ENCODE results near the gene TRIM47.
"Not testable (repeated sequence)": the region's sequence is repeated elsewhere in the genome, so short reads cannot be mapped to it uniquely, and the experiment has no call there.

TRIM47 gene

GRCh38 chr17:75872434-75873351 lies 5.7 kb downstream of the TRIM47 start:
- in situ Hi-C loops (cut with MboI; ENCODE audit: low sequenced_read_pairs), result no loop called here

DNA sequence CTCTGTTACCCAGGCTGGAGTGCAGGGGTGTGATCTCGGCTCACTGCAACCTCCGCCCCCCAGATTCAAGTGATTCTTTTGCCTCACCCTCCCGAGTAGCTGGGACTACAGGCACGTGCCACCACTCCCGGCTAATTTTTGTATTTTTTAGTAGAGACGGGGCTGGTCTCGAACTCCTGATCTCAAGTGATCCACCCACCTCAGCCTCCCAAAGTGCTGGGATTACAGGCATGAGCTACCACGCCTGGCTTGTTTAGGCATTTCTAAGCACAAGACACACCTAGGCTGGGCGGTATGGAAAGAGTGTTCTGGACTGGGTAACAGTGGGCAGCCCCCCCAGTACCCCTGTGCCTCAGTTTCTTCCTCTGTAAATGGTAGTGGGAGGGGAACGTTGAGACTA lies 8.2 kb downstream of the TRIM47 start:
- in situ Hi-C loops (cut with MboI; ENCODE audit: low sequenced_read_pairs), result not testable (repeated sequence)

- in situ Hi-C loops (cut with MboI; ENCODE audit: low sequenced_read_pairs), result no loop called here
These were observed 8.9 kb downstream of the TRIM47 start for GRCh38 chr17:75869282-75870141.

GRCh38 chr17:75868730-75869281 lies 9.6 kb downstream of the TRIM47 start:
- in situ Hi-C loops (cut with MboI; ENCODE audit: low sequenced_read_pairs), result not testable (repeated sequence)

GRCh38 chr17:75865404-75866188 lies 12.8 kb downstream of the TRIM47 start:
- in situ Hi-C loops (cut with MboI; ENCODE audit: low sequenced_read_pairs), result not testable (repeated sequence)

- in situ Hi-C loops (cut with MboI; ENCODE audit: low sequenced_read_pairs), result not testable (repeated sequence)
These were observed 13.5 kb downstream of the TRIM47 start for GRCh38 chr17:75864887-75865286.

DNA sequence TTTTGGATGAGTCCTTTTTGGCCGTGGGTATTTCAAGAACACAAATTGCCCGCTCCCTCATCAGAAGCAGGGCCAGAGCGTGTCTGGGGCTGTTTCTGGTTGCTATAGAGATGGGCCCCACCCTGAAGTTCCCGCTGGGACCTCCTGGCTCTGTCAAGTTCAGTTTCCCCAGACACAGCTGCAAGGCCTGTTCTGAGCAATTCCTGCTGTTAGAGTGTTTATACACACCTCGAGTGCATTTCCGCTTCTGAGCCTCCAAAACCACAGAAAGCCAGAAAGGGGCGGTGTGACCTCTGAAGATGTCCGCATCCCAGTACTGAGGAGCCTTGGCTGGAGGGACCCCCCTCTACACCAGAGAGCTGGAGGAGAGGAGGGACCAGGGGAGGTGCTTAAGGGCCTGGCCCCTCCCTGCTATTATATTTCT lies 13.9 kb downstream of the TRIM47 start:
- in situ Hi-C loops (cut with MboI; ENCODE audit: low sequenced_read_pairs), result no loop called here

- in situ Hi-C loops (cut with MboI; ENCODE audit: low sequenced_read_pairs), result no loop called here
These were observed 16.5 kb downstream of the TRIM47 start for GRCh38 chr17:75861927-75862317.

DNA sequence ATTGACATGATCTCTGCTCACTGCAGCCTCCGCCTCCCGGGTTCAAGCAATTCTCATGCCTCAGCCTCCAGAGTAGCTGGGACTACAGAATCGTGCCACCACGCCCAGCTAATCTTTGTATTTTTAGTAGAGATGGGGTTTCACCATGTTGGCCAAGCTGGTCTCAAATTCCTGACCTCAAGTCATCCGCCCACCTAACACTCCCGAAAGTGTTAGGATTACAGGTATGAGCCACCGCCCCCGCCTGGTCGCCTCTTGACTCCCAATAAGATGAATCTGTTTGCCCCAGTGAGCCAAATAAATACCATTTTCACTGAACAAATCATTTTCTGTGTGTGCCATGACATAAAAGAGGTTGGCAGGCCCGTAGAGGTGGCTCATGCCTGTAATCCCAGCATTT lies 19.0 kb downstream of the TRIM47 start:
- in situ Hi-C loops (cut with MboI; ENCODE audit: low sequenced_read_pairs), result not testable (repeated sequence)

GRCh38 chr17:75856062-75856756 lies 22.2 kb downstream of the TRIM47 start:
- in situ Hi-C loops (cut with MboI; ENCODE audit: low sequenced_read_pairs), result no loop called here

DNA sequence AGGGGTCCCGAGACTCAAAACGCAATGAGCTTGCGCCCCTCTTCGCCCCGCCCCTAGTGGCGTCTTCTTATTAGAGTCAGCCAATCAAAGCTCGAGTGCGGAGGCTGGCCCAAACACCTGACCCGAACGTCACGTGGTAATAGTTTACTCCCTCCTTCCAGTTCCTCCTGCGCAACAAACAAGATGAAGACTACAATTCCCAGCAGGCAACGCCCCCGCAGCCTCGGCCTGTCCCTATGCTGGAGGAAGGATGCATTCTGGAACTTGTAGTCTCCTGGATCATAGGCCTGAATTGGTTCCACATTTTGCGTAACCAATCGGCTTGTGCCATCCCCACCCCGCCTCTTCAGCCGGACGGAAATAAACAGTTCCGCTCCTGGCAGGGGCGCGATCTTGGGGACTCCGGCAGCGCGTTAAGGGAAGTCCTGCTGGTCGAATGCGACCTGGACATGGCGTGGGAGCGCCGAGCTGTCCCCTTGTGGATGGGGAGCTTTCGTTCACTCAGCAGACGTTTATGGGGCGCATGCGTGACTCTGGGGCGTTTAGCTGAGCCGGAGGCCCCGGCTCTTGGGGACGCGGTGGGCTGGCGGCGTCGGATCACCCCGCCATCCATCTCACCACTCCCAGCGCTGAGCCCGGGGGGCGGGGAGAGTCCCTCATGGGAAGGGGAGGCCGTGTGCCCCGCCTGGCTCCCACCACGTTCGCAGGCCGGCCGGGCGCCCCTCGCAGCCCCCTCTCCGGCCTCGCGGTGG lies 22.9 kb downstream of the TRIM47 start, which contains the start of gene WBP2:
WBP2 (minus strand) TSS at position 26 of the 752 bp plus-strand sequence. CDS start 38 bp downstream, outside the sequence.
- in situ Hi-C loops (cut with MboI; ENCODE audit: low sequenced_read_pairs), result no loop called here

GRCh38 chr17:75854881-75855309 lies 23.5 kb downstream of the TRIM47 start:
- in situ Hi-C loops (cut with MboI; ENCODE audit: low sequenced_read_pairs), result no loop called here

GRCh38 chr17:75854101-75854748 lies 24.2 kb downstream of the TRIM47 start:
- in situ Hi-C loops (cut with MboI; ENCODE audit: low sequenced_read_pairs), result no loop called here

DNA sequence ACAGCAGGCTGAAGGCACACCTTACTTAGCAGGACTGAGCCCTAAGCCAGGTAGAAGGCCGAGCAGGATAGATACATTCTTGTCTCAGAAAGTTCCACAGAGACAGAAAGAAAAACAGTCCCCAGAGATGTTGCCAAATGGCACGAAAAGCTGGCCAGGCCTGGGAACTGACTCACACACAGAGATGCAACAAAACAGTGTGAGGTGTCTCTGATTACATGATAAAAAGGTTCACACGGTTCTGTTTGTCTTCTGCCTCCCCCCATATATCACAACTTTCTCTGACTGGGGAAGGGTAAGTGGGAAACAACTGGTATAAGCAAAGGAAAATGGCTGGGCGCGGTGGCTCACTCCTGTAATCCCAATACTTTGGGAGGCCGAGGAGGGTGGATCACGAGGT lies 24.9 kb downstream of the TRIM47 start:
- in situ Hi-C loops (cut with MboI; ENCODE audit: low sequenced_read_pairs), result no loop called here

DNA sequence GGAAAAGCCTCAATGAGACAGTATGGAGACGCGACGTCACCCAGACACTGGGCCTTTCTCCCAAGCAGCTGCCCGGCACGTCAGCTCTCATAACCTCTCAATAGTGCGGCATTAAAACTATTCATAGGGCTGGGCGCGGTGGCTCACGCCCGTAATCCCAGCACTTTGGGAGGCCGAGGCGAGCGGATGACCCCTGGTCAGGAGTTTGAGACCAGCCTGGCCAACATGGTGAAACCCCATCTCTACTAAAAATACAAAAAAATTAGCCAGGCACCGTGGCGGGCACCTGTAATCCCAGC lies 26.7 kb downstream of the TRIM47 start:
- in situ Hi-C loops (cut with MboI; ENCODE audit: low sequenced_read_pairs), result not testable (repeated sequence)

DNA sequence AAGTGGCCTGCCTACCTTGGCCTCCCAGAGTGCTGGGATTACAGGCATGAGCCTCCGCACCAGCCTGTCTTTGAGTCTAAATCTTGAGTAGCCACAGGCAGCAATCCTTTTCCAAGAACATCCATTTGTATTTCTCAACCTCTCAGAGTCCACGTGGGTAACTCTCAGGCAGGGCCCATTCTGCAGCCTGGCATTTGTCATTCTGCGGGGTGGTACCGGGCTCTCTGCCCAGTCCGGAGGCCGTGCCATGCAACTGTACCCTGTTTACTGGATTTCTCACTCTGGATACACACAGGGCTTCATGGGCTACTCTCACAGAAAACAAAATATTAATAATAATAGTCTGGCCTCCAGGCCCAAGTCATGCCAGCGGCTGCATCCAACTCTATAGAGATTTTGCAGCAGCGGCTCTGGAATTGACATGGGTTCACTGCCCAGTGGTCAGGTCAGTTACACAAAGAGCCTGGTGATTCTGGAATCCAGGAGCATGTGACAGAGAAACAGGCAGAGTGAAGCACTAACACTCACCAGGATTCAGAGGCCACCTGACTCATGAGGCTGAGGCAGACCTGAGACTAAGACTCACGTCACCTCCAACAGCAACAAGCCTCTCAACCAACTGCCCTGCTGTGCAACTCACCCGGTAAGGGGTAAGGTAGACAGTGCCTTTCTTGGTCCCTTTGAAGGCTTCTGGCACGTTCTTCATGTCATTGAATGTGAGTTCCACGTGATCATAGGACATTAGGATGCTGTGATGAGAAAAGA lies 27.3 kb downstream of the TRIM47 start:
- in situ Hi-C loops (cut with MboI; ENCODE audit: low sequenced_read_pairs), result no loop called here

- in situ Hi-C loops (cut with MboI; ENCODE audit: low sequenced_read_pairs), result no loop called here
These were observed 28.7 kb downstream of the TRIM47 start for GRCh38 chr17:75849724-75850123.

GRCh38 chr17:75849279-75849646 lies 29.1 kb downstream of the TRIM47 start:
- in situ Hi-C loops (cut with MboI; ENCODE audit: low sequenced_read_pairs), result no loop called here
